Activated naive CD4-positive, alpha-beta T cell treated with anti-CD3 and anti-CD28 coated beads for 36 hours (primary cell): ENCODE measurements around the gene OCLN. TPM values are rescaled to one million over a fixed set of nuclear protein-coding genes. Genes with fewer than 3 reads are reported as not detected.
"Not testable (repeated sequence)": the region's sequence is repeated elsewhere in the genome, so short reads cannot be mapped to it uniquely, and the experiment has no call there.

ENCODE experiments used
- CTCF ChIA-PET: fragments of 350-600 bp; sonication (Branson Sonifier 250); formaldehyde crosslinking; loops from one replicate; lab custom pipeline; 2021; ENCODE audit warnings: antibody characterized with exemption; lab: Charles Lee
- DNase-seq: peaks from one replicate; pipeline ENCODE4 v3.0.0-alpha.2; 2020
- H3K27ac Mint-ChIP-seq: one replicate; pipeline ENCODE4 v1.8.0; 2021; ENCODE audit warnings: mild to moderate bottlenecking, mixed read lengths
- H3K27me3 Mint-ChIP-seq: one replicate; pipeline ENCODE4 v1.8.0; 2021; ENCODE audit warnings: low read depth, mixed read lengths
- H3K36me3 Mint-ChIP-seq: one replicate; pipeline ENCODE4 v1.8.0; 2021; ENCODE audit warnings: low read depth, mixed read lengths
- H3K4me1 Mint-ChIP-seq: one replicate; pipeline ENCODE4 v1.8.0; 2021; ENCODE audit warnings: low read depth, mixed read lengths
- H3K4me3 Mint-ChIP-seq: one replicate; pipeline ENCODE4 v1.8.0; 2021; ENCODE audit warnings: mild to moderate bottlenecking, moderate library complexity, mixed read lengths
- H3K9me3 Mint-ChIP-seq: one replicate; pipeline ENCODE4 v1.8.0; 2021; ENCODE audit warnings: mixed read lengths
- intact Hi-C: fragments of 100-400 bp; cut with micrococcal nuclease; formaldehyde crosslinking; loops from one replicate; pipeline ENCODE4 v1.15.1; 2023
- total RNA-seq, 2 experiments: library from RNA; stranded (reverse); gene quantifications; one replicate each; pipeline ENCODE4 v1.2.3, GENCODE V29; 2021

Gene OCLN
- total RNA-seq, 2 experiments from 2014 or later: 0.26 to 0.62 TPM

GRCh38 chr5:69493396-69494133 lies 975 bp downstream of the OCLN start:
- peak; percentile 25 for DNase-seq
- Mint-ChIP-seq H3K9me3 (no peaks in the 10 kb centered on the region), H3K36me3 (no peaks in the 10 kb centered on the region), H3K27ac (no peak overlapping the region), H3K27me3 (peaks cover 53% of the 10 kb centered on the region), H3K4me1 (peaks cover 3% of the 10 kb centered on the region), H3K4me3 (peak overlapping the region; percentile 74)
- CTCF ChIA-PET: no interaction called here
- intact Hi-C loops: loop anchor here (5.0 kb wide), 1 partner anchor 401 kb away; the partner anchor contains the start of gene SLC30A5

- no peak for DNase-seq
- Mint-ChIP-seq H3K4me1 (peaks cover 3% of the 10 kb centered on the region), H3K9me3 (no peaks in the 10 kb centered on the region), H3K27me3 (peaks cover 52% of the 10 kb centered on the region), H3K36me3 (no peaks in the 10 kb centered on the region), H3K4me3 (peak overlapping the region; percentile 39), H3K27ac (no peak overlapping the region)
- intact Hi-C loops: loop anchor here (5.0 kb wide), 1 partner anchor 402 kb away; the partner anchor contains the start of gene SLC30A5
- CTCF ChIA-PET: no interaction called here
These were observed 1.9 kb downstream of the OCLN start for GRCh38 chr5:69494452-69494851.

GRCh38 chr5:69497006-69497520 lies 4.5 kb downstream of the OCLN start:
- intact Hi-C loops: no loop called here
- CTCF ChIA-PET: interaction anchor here (0.6 kb wide), 1 partner anchor 23 kb away, joined by 3 read pairs; no protein-coding TSS in a partner anchor
- H3K9me3 Mint-ChIP-seq: no peaks in the 10 kb centered on the region

GRCh38 chr5:69498384-69498783 lies 5.8 kb downstream of the OCLN start:
- no peaks in the 10 kb centered on the region for H3K36me3 Mint-ChIP-seq
- no peaks in the 10 kb centered on the region for H3K9me3 Mint-ChIP-seq
- no peaks in the 10 kb centered on the region for H3K4me1 Mint-ChIP-seq
- intact Hi-C loops: no loop called here
- peaks cover 28% of the 10 kb centered on the region for H3K27me3 Mint-ChIP-seq
- CTCF ChIA-PET: interaction anchor here (0.6 kb wide), 1 partner anchor 170 kb away, joined by 3 read pairs; no protein-coding TSS in a partner anchor
- DNase-seq: no peak
- H3K27ac Mint-ChIP-seq: no peak overlapping the region
- H3K4me3 Mint-ChIP-seq: no peak overlapping the region

More at GRCh38 chr5:69497006-69497520, 4.5 kb downstream of the OCLN start:
- no peak overlapping the region for H3K4me3 Mint-ChIP-seq
- H3K36me3 Mint-ChIP-seq: no peaks in the 10 kb centered on the region
- peaks cover 39% of the 10 kb centered on the region for H3K27me3 Mint-ChIP-seq
- H3K4me1 Mint-ChIP-seq: peaks cover under 1% of the 10 kb centered on the region
- DNase-seq: no peak
- H3K27ac Mint-ChIP-seq: no peak overlapping the region

- Mint-ChIP-seq H3K27me3 (peaks cover 2% of the 10 kb centered on the region), H3K9me3 (no peaks in the 10 kb centered on the region), H3K36me3 (no peaks in the 10 kb centered on the region), H3K27ac (no peak overlapping the region), H3K4me1 (no peaks in the 10 kb centered on the region), H3K4me3 (no peak overlapping the region)
- CTCF ChIA-PET: no interaction called here
- no peak for DNase-seq
- intact Hi-C loops: no loop called here
These were observed 9.8 kb downstream of the OCLN start for GRCh38 chr5:69502367-69502766.

- Mint-ChIP-seq H3K4me3 (no peak overlapping the region), H3K9me3 (no peaks in the 10 kb centered on the region), H3K36me3 (no peaks in the 10 kb centered on the region), H3K27ac (no peak overlapping the region), H3K27me3 (peaks cover 2% of the 10 kb centered on the region), H3K4me1 (no peaks in the 10 kb centered on the region)
- DNase-seq: no peak
- intact Hi-C loops: no loop called here
- CTCF ChIA-PET: no interaction called here
These were observed 10.3 kb downstream of the OCLN start for GRCh38 chr5:69502767-69503488.

GRCh38 chr5:69504036-69504435 lies 11.4 kb downstream of the OCLN start:
- H3K4me1 Mint-ChIP-seq: no peaks in the 10 kb centered on the region
- CTCF ChIA-PET: no interaction called here
- no peak overlapping the region for H3K4me3 Mint-ChIP-seq
- DNase-seq: no peak
- H3K36me3 Mint-ChIP-seq: no peaks in the 10 kb centered on the region
- H3K9me3 Mint-ChIP-seq: no peaks in the 10 kb centered on the region
- intact Hi-C loops: no loop called here
- H3K27ac Mint-ChIP-seq: no peak overlapping the region
- H3K27me3 Mint-ChIP-seq: peaks cover 2% of the 10 kb centered on the region

GRCh38 chr5:69505306-69505705 lies 12.7 kb downstream of the OCLN start:
- DNase-seq: no peak
- Mint-ChIP-seq H3K9me3 (no peaks in the 10 kb centered on the region), H3K27me3 (no peaks in the 10 kb centered on the region), H3K4me3 (no peak overlapping the region), H3K36me3 (no peaks in the 10 kb centered on the region), H3K27ac (no peak overlapping the region), H3K4me1 (no peaks in the 10 kb centered on the region)
- CTCF ChIA-PET: no interaction called here
- intact Hi-C loops: no loop called here

GRCh38 chr5:69509212-69509611 lies 16.6 kb downstream of the OCLN start:
- CTCF ChIA-PET: no interaction called here
- Mint-ChIP-seq H3K4me1 (no peaks in the 10 kb centered on the region), H3K4me3 (no peak overlapping the region), H3K27me3 (no peaks in the 10 kb centered on the region), H3K36me3 (no peaks in the 10 kb centered on the region), H3K9me3 (no peaks in the 10 kb centered on the region), H3K27ac (no peak overlapping the region)
- no peak for DNase-seq
- intact Hi-C loops: no loop called here

GRCh38 chr5:69510694-69511093 lies 18.1 kb downstream of the OCLN start:
- H3K27me3 Mint-ChIP-seq: no peaks in the 10 kb centered on the region
- no peak for DNase-seq
- no peak overlapping the region for H3K27ac Mint-ChIP-seq
- CTCF ChIA-PET: interaction anchor here (0.6 to 0.7 kb wide), 2 partner anchors 11 to 99 kb away, joined by 3 read pairs; no protein-coding TSS in a partner anchor
- H3K4me3 Mint-ChIP-seq: no peak overlapping the region
- H3K36me3 Mint-ChIP-seq: no peaks in the 10 kb centered on the region
- intact Hi-C loops: no loop called here
- H3K4me1 Mint-ChIP-seq: no peaks in the 10 kb centered on the region
- H3K9me3 Mint-ChIP-seq: no peaks in the 10 kb centered on the region

- intact Hi-C loops: no loop called here
- Mint-ChIP-seq H3K9me3 (no peaks in the 10 kb centered on the region), H3K36me3 (no peaks in the 10 kb centered on the region), H3K27ac (no peak overlapping the region), H3K4me3 (no peak overlapping the region), H3K4me1 (no peaks in the 10 kb centered on the region), H3K27me3 (no peaks in the 10 kb centered on the region)
- CTCF ChIA-PET: interaction anchor here (0.6 kb wide), 1 partner anchor 76 kb away, joined by 3 read pairs; no protein-coding TSS in a partner anchor
- no peak for DNase-seq
These were observed 20.2 kb downstream of the OCLN start for GRCh38 chr5:69512740-69513260.

GRCh38 chr5:69515570-69515969 lies 23.0 kb downstream of the OCLN start:
- H3K27me3 Mint-ChIP-seq, CTCF ChIA-PET, H3K27ac Mint-ChIP-seq, DNase-seq, H3K36me3 Mint-ChIP-seq, H3K9me3 Mint-ChIP-seq, H3K4me3 Mint-ChIP-seq, H3K4me1 Mint-ChIP-seq, intact Hi-C loops: not testable (repeated sequence)
